Activated CD4-positive, alpha-beta T cell treated with anti-CD3 and anti-CD28 coated beads, Interleukin-2, amount 10 ng/mL, durations not matched to agents 24 days and 14 days (primary cell): ENCODE measurements around the gene PSMC3. TPM values are rescaled to one million over a fixed set of nuclear protein-coding genes. Genes with fewer than 3 reads are reported as not detected.
A peak's percentile ranks its signal among the peaks of the same experiment; 100 is the strongest.
"Not testable (repeated sequence)": the region's sequence is repeated elsewhere in the genome, so short reads cannot be mapped to it uniquely, and the experiment has no call there.

Experiments
- DNase-seq: peaks from one replicate; pipeline ENCODE4 v3.0.0; 2022
- H3K27ac Mint-ChIP-seq: one replicate; pipeline ENCODE4 v1.8.0; 2022; ENCODE audit warnings: mild to moderate bottlenecking, mixed read lengths
- H3K27me3 Mint-ChIP-seq: one replicate; pipeline ENCODE4 v1.8.0; 2022; ENCODE audit warnings: mixed read lengths
- H3K36me3 Mint-ChIP-seq: one replicate; pipeline ENCODE4 v1.8.0; 2022; ENCODE audit warnings: low read depth, mild to moderate bottlenecking, mixed read lengths
- H3K4me1 Mint-ChIP-seq: one replicate; pipeline ENCODE4 v1.8.0; 2021; ENCODE audit warnings: mixed read lengths
- H3K4me3 Mint-ChIP-seq: one replicate; pipeline ENCODE4 v1.8.0; 2022; ENCODE audit warnings: mild to moderate bottlenecking, moderate library complexity, mixed read lengths
- H3K9me3 Mint-ChIP-seq: one replicate; pipeline ENCODE4 v1.8.0; 2021; ENCODE audit warnings: mixed read lengths
- intact Hi-C: fragments of 100-400 bp; cut with micrococcal nuclease; formaldehyde crosslinking; loops from one replicate; pipeline ENCODE4 v1.15.1; 2023
- total RNA-seq: library from RNA; stranded (reverse); gene quantifications from 2 replicates; pipeline ENCODE4 v1.2.3, GENCODE V29; 2022

Gene PSMC3
- 230 and 234 TPM in 2 replicates for total RNA-seq

DNA sequence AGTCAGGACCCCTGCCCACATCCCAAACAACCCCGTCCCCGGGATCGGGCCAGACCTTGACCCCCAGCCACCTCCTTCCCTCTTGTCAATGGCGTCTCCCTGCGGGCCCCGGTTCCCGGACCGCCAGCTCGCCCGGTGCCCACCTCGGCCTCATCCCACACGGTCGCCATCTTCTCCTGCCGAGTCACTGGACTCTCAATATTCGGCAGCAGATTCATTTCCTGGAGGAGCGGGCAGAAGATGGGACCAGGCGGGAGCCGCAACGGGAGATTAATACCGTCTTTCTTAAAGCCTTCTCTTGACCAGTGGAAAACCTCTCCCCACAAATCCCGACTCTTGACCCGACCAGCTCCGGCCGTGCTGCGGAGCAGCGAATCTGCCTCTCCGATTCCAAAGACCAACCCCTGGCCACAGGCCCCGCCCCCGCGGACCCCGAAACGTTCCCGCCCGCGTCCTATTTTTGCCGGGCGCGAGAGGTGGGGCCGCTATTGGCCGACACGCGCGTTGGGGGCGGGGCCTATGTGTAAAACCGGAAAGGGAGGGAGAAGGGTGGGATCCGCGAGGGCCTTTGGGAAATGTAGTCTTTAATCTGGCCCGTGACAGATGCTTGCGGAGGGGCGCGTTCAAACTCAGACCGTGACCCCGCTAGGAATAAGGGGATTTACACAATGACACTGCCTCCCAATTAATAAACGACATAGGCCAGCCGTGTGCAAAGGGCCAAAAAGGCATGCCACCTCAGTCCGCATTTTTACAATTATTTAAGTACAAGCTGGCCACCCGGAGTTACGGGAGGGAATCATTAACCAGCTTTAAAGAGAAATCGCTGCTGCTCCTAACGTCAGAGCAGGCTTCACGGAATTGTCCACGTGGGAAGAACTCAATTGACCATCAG, at the start of gene PSMC3:
Gene PSMC3, minus strand, starts transcription at position 378 of the 895 bp plus-strand sequence. Its CDS starts 160 bp downstream, at position 218.
- intact Hi-C loops = loop anchor here (1.0 to 2.0 kb wide), 5 partner anchors 18 to 726 kb away; partner anchors contain the start of genes ARFGAP2, ARHGAP1, CELF1 and SLC39A13
- Mint-ChIP-seq H3K27ac (peak within 1 kb of the TSS; percentile 99), H3K9me3 (no peaks in the 10 kb centered on the region), H3K4me3 (peak within 1 kb of the TSS; percentile 100), H3K27me3 (no peaks in the 10 kb centered on the region), H3K4me1 (peaks cover 19% of the 10 kb centered on the region), H3K36me3 (peaks cover 33% of the 10 kb centered on the region)
- DNase-seq = peak; percentile 100

DNA sequence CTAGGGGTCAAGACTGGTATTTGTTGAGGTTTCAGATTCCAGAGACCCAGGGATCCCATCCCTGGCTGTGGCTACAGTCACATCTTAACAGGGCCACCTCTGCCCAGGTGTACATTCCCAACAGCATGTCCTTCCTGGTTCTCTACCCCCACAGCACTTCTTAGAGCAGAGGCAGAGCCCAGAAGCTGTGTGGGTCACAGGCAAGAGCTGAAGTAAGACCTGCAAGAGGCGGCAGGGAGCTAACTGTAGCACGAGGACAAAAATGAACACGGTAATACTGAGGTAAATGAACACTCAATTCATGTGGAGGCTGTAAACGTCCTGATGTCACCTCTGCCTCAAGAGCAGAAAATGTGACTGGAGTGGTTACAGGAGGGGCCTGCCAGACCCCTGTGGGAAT, 44.4 kb upstream of the PSMC3 start:
- DNase-seq = no peak
- Mint-ChIP-seq H3K4me1 (peaks cover 5% of the 10 kb centered on the region), H3K9me3 (no peaks in the 10 kb centered on the region), H3K27me3 (no peaks in the 10 kb centered on the region), H3K4me3 (no peak overlapping the region), H3K27ac (no peak overlapping the region), H3K36me3 (peaks cover 57% of the 10 kb centered on the region)
- intact Hi-C loops = no loop called here

DNA sequence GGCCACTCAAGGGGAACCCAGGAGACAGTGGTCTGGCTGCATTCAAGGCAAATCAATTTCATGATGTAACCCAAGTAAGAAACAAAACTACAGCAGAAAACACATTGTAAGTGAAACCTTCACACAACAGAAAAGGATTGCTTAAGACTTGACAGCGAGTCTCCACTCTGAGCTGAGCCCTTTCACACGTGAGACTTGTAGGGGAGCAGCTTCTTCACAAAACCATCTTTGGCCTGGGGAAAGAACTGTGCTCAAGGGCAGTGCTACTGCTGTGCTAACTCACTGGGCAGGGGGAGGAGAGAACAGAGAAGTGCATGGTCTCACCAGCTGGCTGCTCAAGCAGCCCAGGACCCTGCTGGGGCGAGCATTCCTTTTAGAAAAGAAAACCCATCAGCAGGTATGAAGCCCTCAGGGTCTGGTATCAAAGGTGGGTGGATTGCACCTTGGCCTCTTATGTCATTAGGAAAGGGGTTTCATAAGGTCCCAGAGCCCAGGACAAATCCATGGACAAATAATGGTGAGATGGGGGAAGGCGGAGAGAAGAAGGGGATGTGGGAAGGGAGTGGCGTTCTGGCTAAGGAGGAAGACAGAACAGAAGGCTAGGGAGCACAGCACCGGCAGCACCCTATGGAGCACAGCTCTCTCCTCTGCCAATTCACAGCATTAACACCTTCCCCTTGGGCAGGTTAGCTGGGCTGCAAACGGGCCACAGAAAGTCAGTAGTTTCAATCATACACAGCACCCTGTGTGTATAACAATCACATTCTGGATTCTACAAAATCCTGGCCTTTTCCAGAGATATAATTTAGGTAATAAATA, 43.3 kb upstream of the PSMC3 start:
- intact Hi-C loops = no loop called here
- no peak for DNase-seq
- no peaks in the 10 kb centered on the region for H3K9me3 Mint-ChIP-seq
- H3K36me3 Mint-ChIP-seq = peaks cover 51% of the 10 kb centered on the region
- no peaks in the 10 kb centered on the region for H3K27me3 Mint-ChIP-seq
- peak overlapping the region; percentile 67 for H3K27ac Mint-ChIP-seq
- peaks cover 5% of the 10 kb centered on the region for H3K4me1 Mint-ChIP-seq
- no peak overlapping the region for H3K4me3 Mint-ChIP-seq

DNA sequence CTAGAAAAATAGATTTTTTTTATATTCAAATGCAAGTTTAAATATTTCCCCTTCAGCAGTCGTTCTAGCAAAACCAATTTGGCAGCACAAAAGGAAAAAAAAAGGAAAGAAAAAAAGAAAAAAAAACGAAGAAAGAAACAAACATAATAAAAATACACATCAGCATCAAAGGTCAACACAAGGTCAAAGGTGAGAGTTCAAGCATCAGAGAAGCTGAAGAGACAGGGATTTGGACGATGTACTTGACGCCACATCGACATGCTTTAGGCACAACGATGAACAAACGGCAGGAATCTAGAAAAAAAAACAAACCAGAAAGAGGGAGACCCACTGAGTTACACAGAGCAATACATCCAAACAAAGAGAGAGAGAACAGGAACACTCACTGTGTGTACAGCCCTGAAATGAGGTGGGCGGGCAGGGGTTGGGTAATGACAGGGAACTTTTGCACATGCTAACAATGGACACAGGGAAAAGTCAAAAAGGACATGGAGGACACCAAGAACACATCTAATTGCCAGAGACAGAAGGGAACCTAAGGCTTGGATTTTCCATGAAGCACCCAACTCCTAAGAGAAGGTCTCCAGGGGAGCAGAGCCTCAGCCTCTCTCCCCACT, 42.5 kb upstream of the PSMC3 start:
- no peak for DNase-seq
- Mint-ChIP-seq H3K27me3 (no peaks in the 10 kb centered on the region), H3K4me3 (no peak overlapping the region), H3K36me3 (peaks cover 50% of the 10 kb centered on the region), H3K27ac (no peak overlapping the region), H3K9me3 (no peaks in the 10 kb centered on the region), H3K4me1 (peaks cover 5% of the 10 kb centered on the region)
- intact Hi-C loops = no loop called here

DNA sequence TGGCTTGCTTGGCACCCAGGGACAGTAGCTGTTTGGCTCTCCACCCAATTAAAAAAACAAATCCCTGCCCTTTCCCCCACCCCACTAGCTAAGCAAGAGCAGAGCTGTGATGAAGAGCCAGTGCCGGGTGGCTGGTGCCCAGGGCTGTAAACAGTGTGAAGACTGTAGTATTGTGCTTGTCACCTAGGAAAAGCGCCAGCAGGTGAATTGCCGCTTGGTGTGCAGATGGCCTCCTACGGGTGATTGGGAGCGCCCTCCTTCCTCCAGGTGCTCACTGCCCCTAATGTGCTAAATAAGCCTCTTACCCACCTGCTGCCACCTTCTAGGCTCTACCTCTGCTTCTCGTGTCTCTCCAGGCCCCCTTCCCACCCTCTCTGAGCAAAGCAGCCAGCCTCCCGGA, 41.1 kb upstream of the PSMC3 start:
- Mint-ChIP-seq H3K27ac (peak overlapping the region; percentile 41), H3K36me3 (peaks cover 42% of the 10 kb centered on the region), H3K9me3 (no peaks in the 10 kb centered on the region), H3K4me3 (no peak overlapping the region), H3K27me3 (no peaks in the 10 kb centered on the region), H3K4me1 (peaks cover 5% of the 10 kb centered on the region)
- intact Hi-C loops = no loop called here
- DNase-seq = no peak

DNA sequence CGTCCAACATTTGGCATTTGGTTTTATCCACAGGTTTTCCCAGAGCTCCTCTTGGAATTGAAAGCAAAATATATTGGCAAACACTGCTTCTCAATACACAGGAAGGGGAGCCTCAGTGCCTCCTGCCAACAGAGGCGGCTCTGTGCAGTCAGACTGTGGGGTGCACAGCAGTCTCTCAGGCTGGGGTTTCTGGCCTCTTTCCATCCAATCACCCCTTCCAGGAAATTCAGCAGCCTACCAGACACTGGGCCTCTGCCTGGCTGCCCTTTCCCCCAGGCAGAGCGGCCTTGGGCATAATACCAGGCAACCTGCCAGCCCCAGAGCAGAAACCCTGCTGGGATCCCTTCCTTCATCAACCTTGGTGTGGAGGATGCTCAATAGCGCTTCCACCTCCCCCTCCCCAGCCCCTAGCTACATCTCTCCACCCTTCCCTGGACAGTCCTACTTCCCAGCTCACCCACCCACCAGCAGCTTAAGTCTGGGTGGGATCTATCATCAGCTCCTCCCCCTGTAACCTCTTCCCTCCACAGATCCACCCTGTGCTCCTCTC, 40.5 kb upstream of the PSMC3 start:
- intact Hi-C loops = no loop called here
- no peak for DNase-seq
- Mint-ChIP-seq H3K4me3 (no peak overlapping the region), H3K27me3 (no peaks in the 10 kb centered on the region), H3K4me1 (peaks cover 7% of the 10 kb centered on the region), H3K9me3 (no peaks in the 10 kb centered on the region), H3K27ac (peak overlapping the region; percentile 41), H3K36me3 (peaks cover 38% of the 10 kb centered on the region)

DNA sequence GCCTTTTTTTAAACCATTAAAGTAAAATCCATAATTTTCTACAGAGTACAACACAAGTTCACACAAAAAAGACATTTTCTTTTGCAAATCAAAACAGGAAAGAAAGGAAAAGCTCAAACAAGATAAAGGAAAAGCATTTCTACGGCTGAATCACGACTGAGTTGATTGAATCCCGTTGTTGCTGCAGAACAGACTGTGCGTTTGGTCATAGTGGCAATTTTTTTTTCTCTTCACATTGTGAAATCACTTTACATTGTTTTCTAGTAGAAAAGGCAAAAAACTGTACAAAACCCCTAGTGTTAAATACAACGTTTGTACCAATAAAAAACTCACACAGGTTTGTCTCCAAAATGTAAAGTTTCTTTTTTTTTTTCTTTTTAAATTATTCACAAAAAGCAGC, 40.0 kb upstream of the PSMC3 start:
- Mint-ChIP-seq H3K27me3 (no peaks in the 10 kb centered on the region), H3K4me3 (no peak overlapping the region), H3K4me1 (peaks cover 7% of the 10 kb centered on the region), H3K9me3 (no peaks in the 10 kb centered on the region), H3K27ac (no peak overlapping the region), H3K36me3 (peaks cover 33% of the 10 kb centered on the region)
- intact Hi-C loops = no loop called here
- DNase-seq = no peak

DNA sequence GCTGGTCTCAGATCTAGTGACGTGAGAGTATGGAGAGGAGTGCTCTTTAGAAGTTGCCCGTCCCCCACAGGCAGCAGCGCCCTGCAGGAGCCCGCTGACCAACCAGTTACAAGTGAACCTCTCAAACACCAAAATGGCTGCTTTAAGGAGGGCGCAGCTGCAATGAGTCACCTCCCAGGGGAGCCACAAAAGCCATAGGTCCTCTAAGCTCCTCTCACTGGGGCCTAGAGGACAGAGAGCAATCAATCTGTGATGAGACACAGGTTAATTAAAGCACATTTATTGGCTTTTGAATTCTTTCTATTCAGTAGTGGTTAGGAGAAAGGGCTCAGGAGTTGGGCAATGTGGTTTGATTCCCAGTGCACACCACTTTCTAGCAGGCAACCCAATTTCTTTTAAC, 38.2 kb upstream of the PSMC3 start:
- H3K36me3 Mint-ChIP-seq = peaks cover 27% of the 10 kb centered on the region
- intact Hi-C loops = no loop called here
- no peak overlapping the region for H3K4me3 Mint-ChIP-seq
- H3K27ac Mint-ChIP-seq = no peak overlapping the region
- no peak for DNase-seq
- H3K4me1 Mint-ChIP-seq = peaks cover 7% of the 10 kb centered on the region
- H3K9me3 Mint-ChIP-seq = no peaks in the 10 kb centered on the region
- H3K27me3 Mint-ChIP-seq = no peaks in the 10 kb centered on the region

DNA sequence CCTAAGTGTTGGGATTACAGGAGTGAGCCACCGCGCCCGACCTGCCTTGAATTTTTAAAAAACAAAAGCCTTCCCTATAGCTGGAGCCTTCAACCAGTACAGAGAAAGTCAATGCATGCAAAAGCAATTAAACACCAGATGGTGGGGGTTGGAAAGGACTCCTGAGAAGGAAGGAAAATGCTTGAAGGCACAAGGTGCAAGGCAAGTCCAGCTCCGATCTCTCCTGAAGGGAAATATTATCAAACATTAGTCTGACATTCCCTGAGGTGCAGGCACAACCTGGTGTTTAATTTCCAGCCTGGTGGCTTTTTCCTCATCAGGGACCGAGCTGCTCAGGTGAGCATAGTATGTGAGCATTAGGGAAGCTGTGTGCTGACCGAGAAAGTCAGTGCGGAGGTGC, 35.6 kb upstream of the PSMC3 start:
- intact Hi-C loops = no loop called here
- Mint-ChIP-seq H3K9me3 (no peaks in the 10 kb centered on the region), H3K4me1 (peaks cover 2% of the 10 kb centered on the region), H3K27me3 (no peaks in the 10 kb centered on the region), H3K4me3 (no peak overlapping the region), H3K27ac (no peak overlapping the region), H3K36me3 (peaks cover 13% of the 10 kb centered on the region)
- DNase-seq = no peak

DNA sequence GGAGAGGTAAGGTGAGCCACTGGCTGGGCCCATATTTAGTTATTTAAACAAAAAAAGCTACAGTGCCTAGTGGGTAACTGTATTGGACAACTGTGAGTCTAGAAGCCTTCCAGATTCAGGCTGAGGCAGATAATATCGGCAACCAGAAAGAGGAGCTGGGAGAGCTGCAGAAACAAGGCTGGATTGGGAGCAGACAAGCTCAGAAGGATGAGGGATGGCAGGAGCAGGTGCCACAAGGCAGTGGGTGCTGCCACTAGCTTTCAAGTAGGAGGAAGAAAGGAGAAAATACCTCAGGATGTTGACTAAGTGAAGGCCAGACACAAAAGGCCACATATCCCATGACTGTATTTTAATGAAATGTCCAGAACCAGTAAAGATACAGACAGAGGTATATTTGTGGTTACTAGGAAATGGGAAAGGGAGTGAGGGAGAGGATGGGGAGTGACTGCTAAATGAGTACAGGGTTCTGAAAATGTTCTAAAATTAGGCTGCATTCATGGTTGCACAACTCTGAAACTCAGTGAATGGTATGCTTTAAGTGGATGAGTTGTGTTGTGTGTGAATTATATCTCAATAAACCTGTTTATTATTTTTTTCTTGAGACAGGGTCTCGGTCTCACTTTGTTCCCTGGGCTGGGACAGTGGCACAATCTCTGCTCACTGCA, 34.5 kb upstream of the PSMC3 start:
- H3K4me3 Mint-ChIP-seq = no peak overlapping the region
- no peak for DNase-seq
- peaks cover 2% of the 10 kb centered on the region for H3K4me1 Mint-ChIP-seq
- H3K36me3 Mint-ChIP-seq = peaks cover 12% of the 10 kb centered on the region
- no peaks in the 10 kb centered on the region for H3K9me3 Mint-ChIP-seq
- no peaks in the 10 kb centered on the region for H3K27me3 Mint-ChIP-seq
- intact Hi-C loops = no loop called here
- no peak overlapping the region for H3K27ac Mint-ChIP-seq

DNA sequence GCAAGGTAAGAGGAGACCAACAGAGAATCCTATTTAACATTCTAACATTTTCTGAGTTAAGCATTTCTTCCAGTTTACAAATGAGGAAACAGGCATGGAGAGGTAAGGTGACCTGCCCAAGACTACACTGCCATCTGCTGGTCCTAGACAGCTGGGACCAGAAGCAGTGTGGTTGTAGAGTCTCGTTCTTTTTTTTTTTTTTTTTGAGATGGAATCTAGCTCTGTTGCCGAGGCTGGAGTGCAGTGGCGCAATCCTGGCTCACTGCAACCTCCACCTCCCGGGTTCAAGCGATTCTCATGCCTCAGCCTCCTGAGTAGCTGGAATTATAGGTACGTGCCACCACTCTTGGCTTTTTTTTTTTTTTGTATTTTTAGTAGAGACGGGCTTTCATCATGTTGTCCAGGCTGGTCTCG, 28.0 kb upstream of the PSMC3 start:
- not testable (repeated sequence) for H3K4me3 Mint-ChIP-seq, H3K4me1 Mint-ChIP-seq, H3K27ac Mint-ChIP-seq, H3K27me3 Mint-ChIP-seq, H3K36me3 Mint-ChIP-seq, H3K9me3 Mint-ChIP-seq
- peak; percentile 90 for DNase-seq
- intact Hi-C loops = loop anchor here (2.0 kb wide), 1 partner anchor 79 kb away; no protein-coding TSS in a partner anchor

DNA sequence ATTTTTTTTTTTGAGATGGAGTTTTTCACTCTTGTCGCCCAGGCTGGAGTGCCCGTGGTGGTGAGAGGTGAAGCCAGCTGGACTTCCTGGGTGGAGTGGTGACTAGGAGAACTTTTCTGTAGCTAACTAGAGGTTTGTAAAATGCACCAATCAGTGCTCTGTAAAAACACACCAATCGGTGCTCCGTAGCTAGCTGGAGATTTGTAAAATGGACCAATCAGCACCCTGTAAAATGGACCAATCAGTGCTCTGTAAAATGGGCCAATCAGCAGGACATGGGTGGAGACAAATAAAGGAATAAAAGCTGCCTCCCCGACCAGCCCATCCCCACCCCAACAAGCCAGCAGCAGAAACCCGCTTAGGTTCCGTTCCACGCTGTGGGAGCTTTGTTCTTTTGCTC, 27.1 kb upstream of the PSMC3 start:
- Mint-ChIP-seq H3K4me3 (no peak overlapping the region), H3K9me3 (no peaks in the 10 kb centered on the region), H3K36me3 (no peaks in the 10 kb centered on the region), H3K27me3 (no peaks in the 10 kb centered on the region), H3K27ac (no peak overlapping the region), H3K4me1 (peaks cover 4% of the 10 kb centered on the region)
- no peak for DNase-seq
- intact Hi-C loops = no loop called here

DNA sequence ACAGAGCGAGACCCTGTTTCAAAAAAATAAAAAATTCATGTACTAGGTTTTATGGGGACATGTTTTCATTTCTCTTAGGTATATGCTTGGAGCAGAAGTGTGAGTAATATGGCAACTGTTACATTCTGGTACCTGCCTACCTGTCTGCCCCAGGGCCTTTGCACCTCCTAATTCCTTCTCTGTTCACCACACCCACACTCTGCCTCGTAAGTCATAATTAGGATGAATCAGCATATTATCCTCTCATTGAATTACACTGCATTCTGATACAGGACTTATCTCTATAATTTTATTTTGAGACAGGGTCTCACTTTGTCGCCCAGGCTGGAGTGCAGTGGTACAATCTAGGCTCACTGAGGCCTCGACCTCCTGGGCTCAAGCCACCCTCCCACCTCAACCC, 25.8 kb upstream of the PSMC3 start:
- Mint-ChIP-seq H3K4me3 (no peak overlapping the region), H3K27me3 (no peaks in the 10 kb centered on the region), H3K27ac (no peak overlapping the region), H3K9me3 (no peaks in the 10 kb centered on the region), H3K4me1 (peaks cover 6% of the 10 kb centered on the region), H3K36me3 (no peaks in the 10 kb centered on the region)
- intact Hi-C loops = no loop called here
- DNase-seq = no peak
